ENCODE measurements around the gene FAT1. TPM values are rescaled to one million over a fixed set of nuclear protein-coding genes. Genes with fewer than 3 reads are reported as not detected.

FAT1 gene
- total and polyA plus RNA-seq, 4 donors: 110 to 217 (median 171) TPM

- Histone ChIP-seq H3K4me1 (ENCODE audit: control insufficient read depth, insufficient read depth, low read length) (peaks cover 23% of the 10 kb centered on the region), H3K27ac (ENCODE audit: low read depth, low read length) (peak overlapping the region; percentile 48)
Observed at GRCh38 chr4:186727169-186727976, 3.7 kb upstream of the FAT1 start.

GRCh38 chr4:186726426-186727168 lies 2.9 kb upstream of the FAT1 start:
- peaks cover 5% of the 10 kb centered on the region for H3K27me3 ChIP-seq (ENCODE audit: control insufficient read depth, insufficient read depth, low read length)
- peak; percentile 70 to 92 (median 76) for DNase-seq (ENCODE audit: low read depth in 4 of 6, low spot score in 6 of 6)
- H3K36me3 ChIP-seq (ENCODE audit: control insufficient read depth, insufficient read depth, low read length): no peaks in the 10 kb centered on the region
- H3K9me3 ChIP-seq (ENCODE audit: control insufficient read depth, insufficient read depth, low read length): no peaks in the 10 kb centered on the region
- H3K4me3 ChIP-seq (ENCODE audit: low read depth, low read length): peak overlapping the region; percentile 86
- 0% methylated on average over 65 of the region's 82 CpGs for WGBS (ENCODE audit: insufficient coverage)
- H3K27ac ChIP-seq (ENCODE audit: low read depth, low read length): peak overlapping the region; percentile 92
- H3K4me1 ChIP-seq (ENCODE audit: control insufficient read depth, insufficient read depth, low read length): peaks cover 27% of the 10 kb centered on the region

More at GRCh38 chr4:186727169-186727976, 3.7 kb upstream of the FAT1 start:
- H3K36me3 ChIP-seq (ENCODE audit: control insufficient read depth, insufficient read depth, low read length): no peaks in the 10 kb centered on the region
- DNase-seq (ENCODE audit: low read depth in 4 of 6, low spot score in 6 of 6): no peak
- no peaks in the 10 kb centered on the region for H3K9me3 ChIP-seq (ENCODE audit: control insufficient read depth, insufficient read depth, low read length)
- H3K27me3 ChIP-seq (ENCODE audit: control insufficient read depth, insufficient read depth, low read length): peaks cover 5% of the 10 kb centered on the region
- 4% methylated on average over 3 of the region's 15 CpGs for WGBS (ENCODE audit: insufficient coverage)
- peak overlapping the region; percentile 86 for H3K4me3 ChIP-seq (ENCODE audit: low read depth, low read length)

DNA sequence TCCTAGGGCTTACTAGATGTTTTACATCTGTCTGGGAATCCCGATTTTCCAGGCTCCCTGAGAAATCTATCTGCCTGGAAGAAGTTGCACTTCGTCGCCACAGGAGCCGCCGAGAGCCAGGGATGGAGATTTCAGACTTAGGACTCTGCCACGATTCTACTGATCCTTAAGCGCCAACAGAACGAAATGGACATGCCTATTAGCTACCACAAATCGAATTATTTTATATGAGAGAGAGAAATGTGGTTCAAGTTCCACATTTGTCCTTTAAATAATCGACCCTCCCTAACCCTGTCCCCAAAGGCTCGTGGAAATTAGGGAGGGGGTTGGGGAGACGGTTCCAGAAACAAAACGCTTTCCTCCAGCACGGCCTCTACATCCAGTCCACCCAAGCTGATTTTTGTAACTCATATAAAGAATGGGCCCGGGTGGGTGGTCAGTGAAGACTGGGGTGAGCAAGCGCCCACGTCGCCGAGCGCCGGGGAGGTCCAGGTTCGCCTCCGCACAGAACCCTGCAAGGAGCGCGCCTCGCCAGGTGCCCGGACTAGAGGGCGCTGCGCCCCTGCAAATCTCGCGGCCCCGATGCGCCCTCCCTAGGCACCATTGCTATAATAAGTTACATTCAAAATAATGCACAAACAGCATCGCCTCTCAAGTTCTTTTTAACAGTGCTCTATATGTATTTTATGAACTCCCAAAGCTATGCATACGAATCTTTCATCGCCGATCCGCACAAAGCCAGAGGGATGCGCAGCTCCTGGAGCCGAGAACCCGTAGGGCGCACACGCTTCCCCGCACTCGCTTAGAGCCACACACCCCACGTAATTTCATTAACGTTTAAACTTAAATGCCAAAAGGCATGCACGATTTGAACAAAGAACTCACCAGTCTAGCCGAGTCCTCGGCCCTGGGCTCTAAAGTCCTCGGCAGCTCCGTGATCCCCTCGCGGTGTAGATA lies 2.1 kb upstream of the FAT1 start:
- H3K27me3 ChIP-seq (ENCODE audit: control insufficient read depth, insufficient read depth, low read length): peaks cover 5% of the 10 kb centered on the region
- DNase-seq (ENCODE audit: low read depth in 4 of 6, low spot score in 6 of 6): peak in 5 of 6 donors; percentile 73 to 94 (median 81)
- WGBS (ENCODE audit: insufficient coverage): 0% methylated on average over 29 of the region's 54 CpGs
- H3K27ac ChIP-seq (ENCODE audit: low read depth, low read length): peak overlapping the region; percentile 92
- H3K4me3 ChIP-seq (ENCODE audit: low read depth, low read length): peak overlapping the region; percentile 86
- peaks cover 27% of the 10 kb centered on the region for H3K4me1 ChIP-seq (ENCODE audit: control insufficient read depth, insufficient read depth, low read length)
- no peaks in the 10 kb centered on the region for H3K9me3 ChIP-seq (ENCODE audit: control insufficient read depth, insufficient read depth, low read length)
- no peaks in the 10 kb centered on the region for H3K36me3 ChIP-seq (ENCODE audit: control insufficient read depth, insufficient read depth, low read length)

DNA sequence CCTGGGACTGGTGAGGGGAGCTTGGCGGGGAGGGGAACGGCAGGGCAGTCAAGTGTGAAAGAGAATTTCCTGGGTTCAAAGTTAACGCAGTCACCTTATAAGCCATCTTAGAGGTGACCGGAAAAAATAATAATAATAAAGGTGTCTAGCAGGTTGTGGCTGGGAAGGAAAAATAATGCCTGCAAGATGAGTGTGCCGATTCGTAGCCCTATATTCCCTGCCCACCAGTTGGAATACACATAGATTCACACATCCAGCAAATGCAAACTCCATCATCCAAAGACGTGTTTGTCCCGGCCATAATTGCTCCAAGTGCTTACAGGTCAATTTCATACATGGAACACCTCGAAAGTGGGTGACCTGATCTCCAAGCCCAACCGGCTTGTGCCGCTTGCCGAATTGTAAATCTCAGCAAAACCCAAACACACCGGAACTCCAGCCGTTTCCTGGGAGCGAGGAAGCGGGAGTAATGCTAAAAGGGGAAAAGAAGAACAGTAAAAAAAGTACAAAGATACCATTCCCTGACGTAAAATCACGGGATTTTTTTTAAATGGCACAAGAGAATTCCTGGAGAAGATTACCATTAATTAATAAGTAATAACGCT lies 1.3 kb upstream of the FAT1 start:
- peak in 3 of 6 donors; percentile 31 to 70 (median 63) for DNase-seq (ENCODE audit: low read depth in 4 of 6, low spot score in 6 of 6)

DNA sequence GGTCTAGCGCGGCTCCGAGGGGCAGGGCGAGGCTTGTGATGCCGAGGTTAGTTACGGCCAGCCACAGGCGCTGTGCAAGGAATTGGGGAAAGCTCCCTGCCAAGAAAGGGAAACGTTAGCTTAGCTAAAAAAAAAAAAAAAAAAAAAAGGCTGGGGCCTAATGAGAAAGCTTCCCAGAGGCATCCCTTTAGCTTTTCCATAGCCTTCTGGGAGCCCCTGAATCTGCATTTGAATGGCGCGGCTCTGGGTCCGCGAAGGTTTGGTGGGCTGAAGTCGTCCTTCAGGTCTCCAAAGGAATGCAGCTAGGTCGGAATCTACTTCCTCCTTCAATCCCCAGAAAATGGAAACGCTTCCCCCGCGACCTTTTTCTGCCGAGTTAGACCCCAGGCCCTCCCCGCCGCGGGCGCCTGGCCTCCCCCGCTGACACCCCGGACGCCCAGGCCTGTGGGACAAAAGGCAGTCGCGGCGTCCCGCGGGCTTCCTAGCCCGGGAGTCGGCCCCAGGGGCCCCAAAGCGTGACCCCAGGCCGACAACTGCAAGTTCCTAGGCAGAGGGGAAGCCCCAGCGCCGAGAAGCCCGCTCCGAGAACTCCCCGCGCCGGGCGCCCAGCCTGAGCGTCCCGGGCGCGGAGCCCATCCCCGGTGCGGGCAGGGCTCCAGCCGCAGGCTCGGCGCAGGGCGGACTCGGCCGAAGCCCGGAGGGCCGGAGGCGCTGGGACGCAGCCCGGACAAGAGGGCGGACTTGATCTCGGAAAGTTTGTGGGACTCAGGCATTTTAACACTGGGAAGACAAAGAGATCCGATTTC lies 605 bp upstream of the FAT1 start:
- Histone ChIP-seq H3K36me3 (ENCODE audit: control insufficient read depth, insufficient read depth, low read length) (no peaks in the 10 kb centered on the region), H3K9me3 (ENCODE audit: control insufficient read depth, insufficient read depth, low read length) (peaks cover 4% of the 10 kb centered on the region), H3K27me3 (ENCODE audit: control insufficient read depth, insufficient read depth, low read length) (peaks cover 5% of the 10 kb centered on the region), H3K27ac (ENCODE audit: low read depth, low read length) (peak overlapping the region; percentile 93), H3K4me1 (ENCODE audit: control insufficient read depth, insufficient read depth, low read length) (peaks cover 27% of the 10 kb centered on the region), H3K4me3 (ENCODE audit: low read depth, low read length) (peak overlapping the region; percentile 86)
- peak in 4 of 6 donors; percentile 37 to 79 (median 53) for DNase-seq (ENCODE audit: low read depth in 4 of 6, low spot score in 6 of 6)
- under 1% methylated on average over 62 of the region's 62 CpGs for WGBS (ENCODE audit: insufficient coverage)

More for the DNA sequence above, 1.3 kb upstream of the FAT1 start:
- no peaks in the 10 kb centered on the region for H3K36me3 ChIP-seq (ENCODE audit: control insufficient read depth, insufficient read depth, low read length)
- WGBS (ENCODE audit: insufficient coverage): 0% methylated on average over 9 of the region's 19 CpGs
- peaks cover 27% of the 10 kb centered on the region for H3K4me1 ChIP-seq (ENCODE audit: control insufficient read depth, insufficient read depth, low read length)
- peak overlapping the region; percentile 92 for H3K27ac ChIP-seq (ENCODE audit: low read depth, low read length)
- H3K4me3 ChIP-seq (ENCODE audit: low read depth, low read length): peak overlapping the region; percentile 86
- H3K9me3 ChIP-seq (ENCODE audit: control insufficient read depth, insufficient read depth, low read length): peaks cover 1% of the 10 kb centered on the region
- H3K27me3 ChIP-seq (ENCODE audit: control insufficient read depth, insufficient read depth, low read length): peaks cover 5% of the 10 kb centered on the region

GRCh38 chr4:186722796-186723291 lies 812 bp downstream of the FAT1 start:
- WGBS (ENCODE audit: insufficient coverage): 0% methylated on average over 13 of the region's 16 CpGs
- no peaks in the 10 kb centered on the region for H3K36me3 ChIP-seq (ENCODE audit: control insufficient read depth, insufficient read depth, low read length)
- peak in 3 of 6 donors; percentile 26 to 71 (median 64) for DNase-seq (ENCODE audit: low read depth in 4 of 6, low spot score in 6 of 6)
- H3K27ac ChIP-seq (ENCODE audit: low read depth, low read length): peak overlapping the region; percentile 85
- peaks cover 7% of the 10 kb centered on the region for H3K9me3 ChIP-seq (ENCODE audit: control insufficient read depth, insufficient read depth, low read length)
- peak overlapping the region; percentile 86 for H3K4me3 ChIP-seq (ENCODE audit: low read depth, low read length)
- peaks cover 27% of the 10 kb centered on the region for H3K4me1 ChIP-seq (ENCODE audit: control insufficient read depth, insufficient read depth, low read length)
- peaks cover 3% of the 10 kb centered on the region for H3K27me3 ChIP-seq (ENCODE audit: control insufficient read depth, insufficient read depth, low read length)

GRCh38 chr4:186719925-186720694 lies 3.5 kb downstream of the FAT1 start:
- peaks cover 3% of the 10 kb centered on the region for H3K27me3 ChIP-seq (ENCODE audit: control insufficient read depth, insufficient read depth, low read length)
- 93% methylated on average over 3 of the region's 4 CpGs for WGBS (ENCODE audit: insufficient coverage)
- peak in 1 of 6 donors; percentile 29 for DNase-seq (ENCODE audit: low read depth in 4 of 6, low spot score in 6 of 6)

DNA sequence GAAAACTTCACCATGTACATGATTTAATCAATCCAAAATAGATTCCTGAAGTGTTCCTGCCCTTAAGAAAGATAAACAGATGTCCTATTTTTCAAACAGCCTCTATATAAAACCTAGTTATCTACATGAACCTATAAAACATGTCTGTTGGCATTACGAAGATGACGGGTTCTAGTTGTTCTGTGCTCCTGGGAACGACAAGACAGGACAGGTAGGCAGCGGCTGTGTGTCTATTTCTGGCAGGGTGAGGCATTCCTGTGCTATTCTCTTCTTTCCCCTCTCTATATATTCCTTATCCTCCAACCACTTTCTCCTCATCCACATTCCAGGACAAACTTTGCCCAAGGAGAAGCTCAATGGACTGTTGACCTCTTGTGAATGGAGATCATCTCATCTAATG lies 6.1 kb downstream of the FAT1 start:
- Histone ChIP-seq H3K27me3 (ENCODE audit: control insufficient read depth, insufficient read depth, low read length) (no peaks in the 10 kb centered on the region), H3K27ac (ENCODE audit: low read depth, low read length) (no peak overlapping the region), H3K36me3 (ENCODE audit: control insufficient read depth, insufficient read depth, low read length) (no peaks in the 10 kb centered on the region), H3K4me1 (ENCODE audit: control insufficient read depth, insufficient read depth, low read length) (peaks cover 4% of the 10 kb centered on the region), H3K9me3 (ENCODE audit: control insufficient read depth, insufficient read depth, low read length) (peaks cover 7% of the 10 kb centered on the region), H3K4me3 (ENCODE audit: low read depth, low read length) (no peak overlapping the region)
- WGBS (ENCODE audit: insufficient coverage): no CpG with 5 or more reads among the region's 4 CpGs
- DNase-seq (ENCODE audit: low read depth in 4 of 6, low spot score in 6 of 6): no peak

More at GRCh38 chr4:186719925-186720694, 3.5 kb downstream of the FAT1 start:
- Histone ChIP-seq H3K4me1 (ENCODE audit: control insufficient read depth, insufficient read depth, low read length) (peaks cover 13% of the 10 kb centered on the region), H3K9me3 (ENCODE audit: control insufficient read depth, insufficient read depth, low read length) (peaks cover 7% of the 10 kb centered on the region), H3K27ac (ENCODE audit: low read depth, low read length) (no peak overlapping the region), H3K4me3 (ENCODE audit: low read depth, low read length) (no peak overlapping the region), H3K36me3 (ENCODE audit: control insufficient read depth, insufficient read depth, low read length) (no peaks in the 10 kb centered on the region)
